PC-9 (cell line): ENCODE data around the gene PDZD4. TPM values are rescaled to one million over a fixed set of nuclear protein-coding genes. Genes with fewer than 3 reads are reported as not detected.

Experiments
- BruUV-seq: library from RNA; stranded (reverse); fragments of 400-500 nt; replicated peaks from 2 replicates; lab custom pipeline; 2021; lab: Mats Ljungman, UMichigan
- CTCF ChIA-PET: fragments of 300-600 bp; sonication (Branson Sonifier 250); formaldehyde crosslinking; loops from one replicate; lab custom pipeline; 2022; ENCODE audit warnings: antibody characterized with exemption; lab: Charles Lee
- POLR2A ChIA-PET: fragments of 300-600 bp; sonication (Branson Sonifier 250); formaldehyde crosslinking; loops from one replicate; lab custom pipeline; 2022; ENCODE audit warnings: antibody characterized with exemption; ENCODE audit not compliant: unreplicated experiment; lab: Charles Lee
- DNase-seq, 2 experiments: peaks; one replicate each; pipeline versions ENCODE4 v3.0.0 to v3.0.0-alpha.2; 2015 to 2022; ENCODE audit warnings: mixed read lengths in 1 of 2
- H2AFZ ChIP-seq: fragments of 200-600 bp; sonication (generic); 2 replicates; pipeline ENCODE4 v1.8.1; 2017; ENCODE audit warnings: antibody characterized with exemption
- H3F3A ChIP-seq: fragments of 200-600 bp; sonication (generic); 2 replicates; pipeline ENCODE4 v1.8.1; 2017; ENCODE audit warnings: antibody characterized with exemption, mild to moderate bottlenecking, low read depth; ENCODE audit not compliant: insufficient read depth
- H3K27ac ChIP-seq: fragments of 200-600 bp; sonication (generic); 2 replicates; pipeline ENCODE4 v1.6.1; 2016; ENCODE audit warnings: mixed run types
- H3K27me3 ChIP-seq: fragments of 200-600 bp; sonication (generic); 2 replicates; pipeline ENCODE4 v1.6.1; 2016; ENCODE audit warnings: low read depth, mixed run types; ENCODE audit not compliant: insufficient read depth
- H3K36me3 ChIP-seq: fragments of 200-600 bp; sonication (generic); 2 replicates; pipeline ENCODE4 v1.6.1; 2016; ENCODE audit warnings: low read depth, mixed run types
- H3K4me1 ChIP-seq: fragments of 200-600 bp; sonication (generic); replicated peaks from 2 replicates; pipeline ENCODE4 v1.6.1; 2016; ENCODE audit warnings: mixed run types; ENCODE audit not compliant: insufficient read depth
- H3K4me2 ChIP-seq: fragments of 200-600 bp; sonication (generic); 2 replicates; pipeline ENCODE4 v1.6.1; 2017; ENCODE audit warnings: mixed run types
- H3K4me3 ChIP-seq: fragments of 200-600 bp; sonication (generic); 2 replicates; pipeline ENCODE4 v1.6.1; 2016; ENCODE audit warnings: mixed run types
- H3K79me2 ChIP-seq: fragments of 200-600 bp; sonication (generic); 2 replicates; pipeline ENCODE4 v1.6.1; 2017; ENCODE audit warnings: low read depth, mixed run types
- H3K9me2 ChIP-seq: fragments of 200-600 bp; sonication (generic); 2 replicates; pipeline ENCODE4 v1.8.1; 2017; ENCODE audit warnings: mild to moderate bottlenecking; ENCODE audit not compliant: insufficient read depth
- H3K9me3 ChIP-seq: fragments of 200-600 bp; sonication (generic); 2 replicates; pipeline ENCODE4 v1.8.1; 2016; ENCODE audit warnings: low read depth; ENCODE audit not compliant: insufficient read depth
- H4K20me1 ChIP-seq: fragments of 200-600 bp; sonication (generic); 2 replicates; pipeline ENCODE4 v1.8.1; 2017; ENCODE audit not compliant: insufficient read depth
- CTCF ChIP-seq: fragments of 200-600 bp; sonication (generic); conservative IDR thresholded peaks from 2 replicates; pipeline ENCODE4 v1.6.1; 2017; ENCODE audit warnings: mixed run types, antibody characterized with exemption, mild to moderate bottlenecking, moderate library complexity
- EZH2 ChIP-seq: fragments of 200-600 bp; sonication (generic); IDR thresholded peaks from 2 replicates; pipeline ENCODE4 v1.8.0; 2017; ENCODE audit warnings: antibody characterized with exemption, low read depth
- intact Hi-C: fragments of 100-400 bp; cut with micrococcal nuclease; formaldehyde crosslinking; loops from one replicate; pipeline ENCODE4 v1.10.0; 2022; ENCODE audit not compliant: unreplicated experiment
- total RNA-seq: library from RNA; stranded (reverse); gene quantifications from 2 replicates; pipeline ENCODE4 v1.2.3, GENCODE V29; 2021

Gene PDZD4
- total RNA-seq, 1 experiment from 2014 or later, result 0.17 TPM

- ChIA-PET POLR2A (no interaction called here), CTCF (no interaction called here)
- Histone ChIP-seq H3K27me3 (no peaks in the 10 kb centered on the region), H3K79me2 (no peaks in the 10 kb centered on the region), H3K36me3 (no peaks in the 10 kb centered on the region), H3K4me1 (no peaks in the 10 kb centered on the region), H3K4me2 (no peak overlapping the region), H3K4me3 (no peak overlapping the region), H3K9me2 (no peaks in the 10 kb centered on the region), H2AFZ (no peak overlapping the region), H4K20me1 (no peaks in the 10 kb centered on the region), H3K27ac (no peak overlapping the region), H3F3A (no peaks in the 10 kb centered on the region), H3K9me3 (no peaks in the 10 kb centered on the region)
- BruUV-seq, result no TSS peak
- no peak for DNase-seq
- intact Hi-C loops, result no loop called here
- TF ChIP-seq EZH2 (no peak), CTCF (no peak)
These were observed 57.1 kb downstream of the PDZD4 start for GRCh38 chrX:153773218-153773611.

- H3K4me2 ChIP-seq, result no peak overlapping the region
- H3K9me3 ChIP-seq, result no peaks in the 10 kb centered on the region
- ChIA-PET CTCF (interaction anchor here (0.6 kb wide), 1 partner anchor 86 kb away, joined by 6 read pairs; no protein-coding TSS in a partner anchor), POLR2A (interaction anchor here (0.5 kb wide), 1 partner anchor 178 kb away, joined by 6 read pairs; no protein-coding TSS in a partner anchor)
- no peak overlapping the region for H3K4me3 ChIP-seq
- intact Hi-C loops, result no loop called here
- no peak for TF ChIP-seq EZH2
- TF ChIP-seq CTCF, result no peak
- H3F3A ChIP-seq, result no peaks in the 10 kb centered on the region
- no peaks in the 10 kb centered on the region for H3K27me3 ChIP-seq
- no peaks in the 10 kb centered on the region for H4K20me1 ChIP-seq
- no peaks in the 10 kb centered on the region for H3K36me3 ChIP-seq
- H3K79me2 ChIP-seq, result no peaks in the 10 kb centered on the region
- BruUV-seq, result no TSS peak
- H3K4me1 ChIP-seq, result no peaks in the 10 kb centered on the region
- H3K27ac ChIP-seq, result no peak overlapping the region
- no peaks in the 10 kb centered on the region for H3K9me2 ChIP-seq
- H2AFZ ChIP-seq, result no peak overlapping the region
- DNase-seq, result no peak
These were observed 57.8 kb downstream of the PDZD4 start for GRCh38 chrX:153772316-153773217.

- Histone ChIP-seq H3K4me3 (no peak overlapping the region), H3K79me2 (no peaks in the 10 kb centered on the region), H3K4me1 (no peaks in the 10 kb centered on the region), H4K20me1 (no peaks in the 10 kb centered on the region), H3K9me2 (no peaks in the 10 kb centered on the region), H2AFZ (no peak overlapping the region), H3K27ac (no peak overlapping the region), H3F3A (no peaks in the 10 kb centered on the region), H3K4me2 (no peak overlapping the region), H3K9me3 (no peaks in the 10 kb centered on the region), H3K36me3 (no peaks in the 10 kb centered on the region), H3K27me3 (no peaks in the 10 kb centered on the region)
- TF ChIP-seq EZH2 (no peak), CTCF (no peak)
- ChIA-PET POLR2A (interaction anchor here (0.5 kb wide), 1 partner anchor 179 kb away, joined by 6 read pairs; no protein-coding TSS in a partner anchor), CTCF (no interaction called here)
- DNase-seq, result no peak
- no TSS peak for BruUV-seq
- intact Hi-C loops, result no loop called here
These were observed 58.7 kb downstream of the PDZD4 start for GRCh38 chrX:153771415-153772315.
